Pancreas (tissue), 10 donors: ENCODE data around the gene INPP4B. TPM values are rescaled to one million over a fixed set of nuclear protein-coding genes. Genes with fewer than 3 reads are reported as not detected.

Experiments used
- ATAC-seq, 4 donors: fragments of 200-7000 bp; cut with Tn5 transposase; one replicate each; pipeline versions ENCODE4 v1.8.0 to v1.9.1; 2020; ENCODE audit warnings: mild to moderate bottlenecking in 4 of 4, moderate library complexity in 4 of 4
- DNase-seq, 6 donors: peaks; one replicate each; pipeline ENCODE4 v3.0.0-alpha.2; 2020
- FAIRE-seq: peaks from 2 replicates; lab custom pipeline; 2012; peaks lifted over from hg19 to GRCh38; lab: Jason Lieb, UNC
- H3K27ac ChIP-seq, 4 donors: fragments of 200-600 bp; sonication (generic); 1 replicate in 3 of 4; 2 replicates in 1 of 4; pipeline versions ENCODE4 v1.5.0 to v1.8.0; 2020
- H3K27me3 ChIP-seq, 4 donors: fragments of 200-600 bp; one replicate each; pipeline ENCODE4 v1.8.0; 2021
- H3K36me3 ChIP-seq, 3 donors: fragments of 200-600 bp; sonication (generic) in 1 of 3; one replicate each; pipeline versions ENCODE4 v1.5.0 to v1.8.0; 2020 to 2021
- H3K4me1 ChIP-seq, 3 donors: fragments of 200-600 bp; one replicate each; pipeline ENCODE4 v1.8.0; 2021
- H3K4me3 ChIP-seq, 4 donors: fragments of 200-600 bp; sonication (generic) in 2 of 4; one replicate each; pipeline versions ENCODE4 v1.5.0 to v1.8.0; 2020 to 2021
- H3K9me3 ChIP-seq, 4 donors: fragments of 200-600 bp; one replicate each; pipeline ENCODE4 v1.8.0; 2021
- CTCF ChIP-seq, 4 donors: fragments of 200-600 bp; sonication (generic) in 3 of 4; IDR thresholded peaks; one replicate each; pipeline versions ENCODE4 v1.5.0 to v1.8.0; 2021; ENCODE audit warnings: antibody characterized with exemption in 4 of 4
- WGBS, 2 donors: extraction: QIAGEN DNeasy Blood & Tissue Kit; methylation state at CpG; one replicate each; pipeline ENCODE4 v1.1.7; 2013; 5-methylcytosine and 5-hydroxymethylcytosine counted together
- intact Hi-C, 3 donors: fragments of 100-400 bp; cut with DNase I; formaldehyde crosslinking; loops; one replicate each; pipeline versions ENCODE4 v1.11.1 to v1.14.2; 2022
- polyA plus RNA-seq, 2 donors: library from polyadenylated mRNA; stranded (reverse); fragments of 200-250 nt; gene quantifications; one replicate each; pipeline ENCODE4 v1.2.3, GENCODE V29; 2013
- total RNA-seq, 6 donors: library from RNA; stranded (reverse); fragmentation: NEBNext Ultra II Directional in 4 of 6; extraction: Animal tissue kit (Norgen Biotek cat#: 25700) in 4 of 6; gene quantifications; one replicate each; pipeline versions ENCODE4 v1.2.1 to v1.2.4, GENCODE V29; 2021 to 2023
- donor health status: healthy with polysubstance abuse.
- donor health status: DM: no; HTN: no; CAD: no; lungs with moderate emphysema.
- donor health status: DM: no; HTN: no; CAD: no.
- donor health status: control.
- donor health status: control.
- donor health status: Bipolar disorder and iron deficiency.
- donor health status: DM: yes; HTN: yes; CAD: no.
- donor health status: DM: no; HTN: no; CAD: no.
- donor health status: DM: no; HTN: no; CAD: no.
- donor health status: DM: yes; HTN: yes; CAD: no.

The INPP4B gene
- total and polyA plus RNA-seq, 8 donors = 1.2 to 12.9 (median 5.5) TPM

DNA sequence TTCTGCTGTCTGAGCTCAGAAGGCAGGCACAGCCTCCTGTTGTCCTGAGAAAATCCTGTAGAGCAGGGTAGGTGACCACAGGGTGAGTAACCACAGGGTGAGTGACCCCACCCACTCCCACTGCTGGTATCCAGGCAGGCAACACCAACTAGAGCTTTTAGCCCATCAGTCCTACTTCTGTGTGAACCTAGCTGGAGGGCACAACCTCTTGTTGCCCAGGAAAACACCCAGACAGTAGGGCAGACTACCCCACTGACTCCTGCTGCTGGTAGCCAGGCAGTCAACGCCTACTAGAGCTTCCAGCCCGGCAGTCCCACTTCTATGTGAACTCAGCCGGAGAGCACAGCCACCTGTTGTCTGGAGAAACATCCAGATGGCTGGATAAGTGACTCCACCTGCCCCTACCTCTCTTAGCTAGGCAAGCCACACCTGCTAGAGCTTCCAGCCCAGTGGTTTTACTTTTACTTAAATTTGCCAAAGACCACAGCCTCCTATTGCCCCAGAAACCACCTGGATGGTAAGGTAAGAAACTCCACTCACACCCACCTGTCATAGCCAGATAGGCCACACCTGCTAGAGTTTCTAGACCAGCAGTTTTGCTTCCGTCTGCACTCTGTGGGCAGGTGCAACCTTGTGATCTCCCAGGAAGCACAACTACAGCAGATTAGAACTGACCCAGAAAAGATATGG lies 371.6 kb downstream of the INPP4B start:
- H3K27ac ChIP-seq = peak overlapping the region in 3 of 4 donors; percentile 20 to 48 (median 36)
- peak in 5 of 6 donors; percentile 13 to 50 (median 27) for DNase-seq
- no peak for FAIRE-seq

DNA sequence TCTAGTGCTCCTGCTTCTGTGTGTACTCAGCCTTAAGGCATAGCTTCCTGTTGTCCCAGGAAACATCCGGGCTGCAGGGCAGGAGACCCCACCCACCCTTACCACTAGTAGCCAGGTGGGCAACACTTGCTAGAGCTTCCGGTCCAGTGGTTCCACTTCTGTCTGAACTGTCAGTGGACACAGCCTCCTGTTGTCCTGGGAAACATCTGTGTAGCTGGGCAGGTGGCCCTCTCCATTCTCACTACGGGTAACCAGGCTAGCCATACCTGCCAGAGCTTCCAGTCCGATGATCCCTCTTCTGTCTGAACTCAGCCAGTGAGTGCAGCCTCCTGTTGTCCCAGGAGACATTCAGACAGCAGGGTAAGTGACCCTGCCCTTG lies 372.2 kb downstream of the INPP4B start:
- DNase-seq = peak in 1 of 6 donors; percentile 10
- Histone ChIP-seq H3K27ac (peak overlapping the region in 3 of 4 donors; percentile 20 to 48 (median 36)), H3K27me3 (no peaks in the 10 kb centered on the region), H3K4me1 (no peaks in the 10 kb centered on the region), H3K4me3 (no peak overlapping the region), H3K36me3 (no peaks in the 10 kb centered on the region), H3K9me3 (no peaks in the 10 kb centered on the region)
- FAIRE-seq = no peak
- peak; percentile 27 to 60 (median 52) for ATAC-seq
- no peak for TF ChIP-seq CTCF (IDR thresholded peaks at IDR 0.05)
- 75 to 79% methylated on average over 4 of the region's 4 CpGs for WGBS, 2 donors
- intact Hi-C loops = no loop called here

More for the DNA sequence above, 371.6 kb downstream of the INPP4B start:
- ATAC-seq = peak; percentile 83 to 87 (median 85)
- H3K4me1 ChIP-seq = no peaks in the 10 kb centered on the region
- intact Hi-C loops = no loop called here
- no peaks in the 10 kb centered on the region for H3K36me3 ChIP-seq
- no peak for TF ChIP-seq CTCF (IDR thresholded peaks at IDR 0.05)
- 51 to 56% methylated on average over 4 of the region's 4 CpGs for WGBS, 2 donors
- H3K4me3 ChIP-seq = no peak overlapping the region
- no peaks in the 10 kb centered on the region for H3K9me3 ChIP-seq
- H3K27me3 ChIP-seq = no peaks in the 10 kb centered on the region

GRCh38 chr4:142473218-142473959 lies 372.7 kb downstream of the INPP4B start:
- Histone ChIP-seq H3K4me3 (no peak overlapping the region), H3K27me3 (no peaks in the 10 kb centered on the region), H3K4me1 (no peaks in the 10 kb centered on the region), H3K9me3 (no peaks in the 10 kb centered on the region), H3K27ac (no peak overlapping the region), H3K36me3 (no peaks in the 10 kb centered on the region)
- DNase-seq (peak; percentile 23 to 62 (median 42)), FAIRE-seq (no peak), ATAC-seq (peak; percentile 26 to 60 (median 38))
- intact Hi-C loops = no loop called here
- TF ChIP-seq CTCF (IDR thresholded peaks at IDR 0.05) = no peak
- WGBS, 2 donors = 68 to 72% methylated on average over 5 of the region's 5 CpGs

DNA sequence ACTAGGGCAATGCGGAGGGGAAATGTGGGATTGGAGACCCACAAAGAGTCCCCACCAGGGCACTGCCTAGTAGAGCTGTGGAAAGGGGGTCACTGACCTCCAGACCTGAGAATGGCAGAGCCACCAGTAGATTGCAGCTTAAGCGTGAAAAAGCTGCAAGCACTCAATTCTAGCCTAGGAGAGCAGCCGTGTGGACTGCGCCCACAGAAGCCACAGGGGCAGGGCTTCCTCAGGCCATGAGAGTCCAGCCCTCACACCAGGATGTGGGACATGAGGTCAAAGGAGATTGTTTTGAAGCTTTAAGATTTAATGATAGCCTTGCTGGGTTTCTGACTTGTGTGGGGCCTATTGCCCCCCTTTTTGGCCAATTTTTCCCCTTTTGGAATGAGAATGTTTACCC lies 379.0 kb downstream of the INPP4B start:
- no peaks in the 10 kb centered on the region for H3K36me3 ChIP-seq
- no peaks in the 10 kb centered on the region for H3K4me1 ChIP-seq
- 94 to 95% methylated on average over 4 of the region's 4 CpGs for WGBS, 2 donors
- no peak for TF ChIP-seq CTCF (IDR thresholded peaks at IDR 0.05)
- H3K27ac ChIP-seq = no peak overlapping the region
- FAIRE-seq (no peak), DNase-seq (no peak), ATAC-seq (no peak)
- no peaks in the 10 kb centered on the region for H3K9me3 ChIP-seq
- no peaks in the 10 kb centered on the region for H3K27me3 ChIP-seq
- H3K4me3 ChIP-seq = no peak overlapping the region
- intact Hi-C loops = no loop called here
